Epithelial cell of esophagus (primary cell): ENCODE measurements around the gene GBP2.
A peak's percentile ranks its signal among the peaks of the same experiment; 100 is the strongest.

ENCODE experiments used
- DNase-seq: peaks from one replicate; pipeline ENCODE4 v3.0.0; 2010; ENCODE audit warnings: low read depth
- H3K4me3 ChIP-seq: 2 replicates; pipeline ENCODE4 v1.5.1; 2011; ENCODE audit warnings: mild to moderate bottlenecking, low read length, control low read depth
- TF ChIP-seq, protein P1 (sequence below): IDR thresholded peaks from 2 replicates; pipeline ENCODE4 v1.5.1; 2011; ENCODE audit warnings: low read depth, mild to moderate bottlenecking, low read length, control low read depth, inconsistent platforms; ENCODE audit not compliant: insufficient read depth; ENCODE audit errors: missing control alignments

The GBP2 gene, protein sequence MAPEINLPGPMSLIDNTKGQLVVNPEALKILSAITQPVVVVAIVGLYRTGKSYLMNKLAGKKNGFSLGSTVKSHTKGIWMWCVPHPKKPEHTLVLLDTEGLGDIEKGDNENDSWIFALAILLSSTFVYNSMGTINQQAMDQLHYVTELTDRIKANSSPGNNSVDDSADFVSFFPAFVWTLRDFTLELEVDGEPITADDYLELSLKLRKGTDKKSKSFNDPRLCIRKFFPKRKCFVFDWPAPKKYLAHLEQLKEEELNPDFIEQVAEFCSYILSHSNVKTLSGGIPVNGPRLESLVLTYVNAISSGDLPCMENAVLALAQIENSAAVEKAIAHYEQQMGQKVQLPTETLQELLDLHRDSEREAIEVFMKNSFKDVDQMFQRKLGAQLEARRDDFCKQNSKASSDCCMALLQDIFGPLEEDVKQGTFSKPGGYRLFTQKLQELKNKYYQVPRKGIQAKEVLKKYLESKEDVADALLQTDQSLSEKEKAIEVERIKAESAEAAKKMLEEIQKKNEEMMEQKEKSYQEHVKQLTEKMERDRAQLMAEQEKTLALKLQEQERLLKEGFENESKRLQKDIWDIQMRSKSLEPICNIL

DNA sequence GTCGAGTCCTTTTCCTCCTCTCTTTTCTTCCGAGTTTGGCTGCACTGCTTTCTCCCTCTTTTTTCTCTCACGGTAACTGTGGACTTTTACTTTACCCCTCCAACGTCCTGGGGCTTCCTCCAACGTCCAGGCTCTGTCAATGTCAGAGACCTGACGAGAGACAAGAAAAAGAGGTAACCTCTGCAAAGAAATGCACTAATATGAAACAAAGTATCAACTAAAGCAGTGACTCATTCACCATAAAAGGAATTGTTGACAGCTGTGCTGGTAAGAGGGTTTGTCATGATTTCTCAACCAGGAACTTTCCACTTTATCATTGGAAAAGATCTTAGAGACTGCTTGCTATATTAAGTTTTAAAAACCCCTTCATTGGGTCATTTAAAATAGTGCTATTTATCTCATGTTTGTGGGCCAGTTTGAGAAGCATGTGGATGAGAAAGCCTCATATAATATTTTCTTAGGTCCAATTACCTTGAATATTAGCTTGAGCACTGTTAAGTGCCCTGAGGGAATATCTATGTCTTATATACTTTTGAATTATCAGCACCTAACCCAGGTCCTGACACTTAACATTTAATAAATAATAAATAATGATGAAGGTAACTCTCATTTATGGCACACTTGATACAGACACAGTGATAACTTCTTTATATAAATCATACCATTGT, at the start of gene GBP2:
Gene GBP2 (minus strand): TSS at position 202 of the 668 bp plus-strand sequence. CDS start 4,148 bp downstream, outside the sequence.
- H3K4me3 ChIP-seq, result peak within 1 kb of the TSS; percentile 14
- DNase-seq, result peak; percentile 84
- TF ChIP-seq, protein P1, sequence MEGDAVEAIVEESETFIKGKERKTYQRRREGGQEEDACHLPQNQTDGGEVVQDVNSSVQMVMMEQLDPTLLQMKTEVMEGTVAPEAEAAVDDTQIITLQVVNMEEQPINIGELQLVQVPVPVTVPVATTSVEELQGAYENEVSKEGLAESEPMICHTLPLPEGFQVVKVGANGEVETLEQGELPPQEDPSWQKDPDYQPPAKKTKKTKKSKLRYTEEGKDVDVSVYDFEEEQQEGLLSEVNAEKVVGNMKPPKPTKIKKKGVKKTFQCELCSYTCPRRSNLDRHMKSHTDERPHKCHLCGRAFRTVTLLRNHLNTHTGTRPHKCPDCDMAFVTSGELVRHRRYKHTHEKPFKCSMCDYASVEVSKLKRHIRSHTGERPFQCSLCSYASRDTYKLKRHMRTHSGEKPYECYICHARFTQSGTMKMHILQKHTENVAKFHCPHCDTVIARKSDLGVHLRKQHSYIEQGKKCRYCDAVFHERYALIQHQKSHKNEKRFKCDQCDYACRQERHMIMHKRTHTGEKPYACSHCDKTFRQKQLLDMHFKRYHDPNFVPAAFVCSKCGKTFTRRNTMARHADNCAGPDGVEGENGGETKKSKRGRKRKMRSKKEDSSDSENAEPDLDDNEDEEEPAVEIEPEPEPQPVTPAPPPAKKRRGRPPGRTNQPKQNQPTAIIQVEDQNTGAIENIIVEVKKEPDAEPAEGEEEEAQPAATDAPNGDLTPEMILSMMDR, result no peak

DNA sequence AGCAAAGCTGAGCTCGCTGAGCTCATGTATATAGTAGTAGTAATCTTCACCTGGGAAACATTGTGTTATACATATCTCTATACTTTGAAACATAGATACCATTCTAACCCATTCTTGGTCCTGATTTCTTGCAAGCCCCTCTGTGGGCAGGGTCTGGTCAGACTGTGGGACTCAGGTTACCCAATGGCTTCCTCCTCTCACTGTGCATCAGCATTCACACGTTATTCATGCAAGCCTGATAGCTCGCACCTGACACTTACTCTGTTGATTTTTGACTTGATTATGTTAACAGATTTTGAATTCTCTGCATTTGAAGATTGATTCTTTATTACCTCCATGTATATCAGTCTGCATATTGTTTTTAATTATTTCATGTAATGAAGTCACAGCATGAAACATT, 48.6 kb upstream of the GBP2 start:
- H3K4me3 ChIP-seq, result no peak overlapping the region
- TF ChIP-seq, protein P1, result no peak
- no peak for DNase-seq

DNA sequence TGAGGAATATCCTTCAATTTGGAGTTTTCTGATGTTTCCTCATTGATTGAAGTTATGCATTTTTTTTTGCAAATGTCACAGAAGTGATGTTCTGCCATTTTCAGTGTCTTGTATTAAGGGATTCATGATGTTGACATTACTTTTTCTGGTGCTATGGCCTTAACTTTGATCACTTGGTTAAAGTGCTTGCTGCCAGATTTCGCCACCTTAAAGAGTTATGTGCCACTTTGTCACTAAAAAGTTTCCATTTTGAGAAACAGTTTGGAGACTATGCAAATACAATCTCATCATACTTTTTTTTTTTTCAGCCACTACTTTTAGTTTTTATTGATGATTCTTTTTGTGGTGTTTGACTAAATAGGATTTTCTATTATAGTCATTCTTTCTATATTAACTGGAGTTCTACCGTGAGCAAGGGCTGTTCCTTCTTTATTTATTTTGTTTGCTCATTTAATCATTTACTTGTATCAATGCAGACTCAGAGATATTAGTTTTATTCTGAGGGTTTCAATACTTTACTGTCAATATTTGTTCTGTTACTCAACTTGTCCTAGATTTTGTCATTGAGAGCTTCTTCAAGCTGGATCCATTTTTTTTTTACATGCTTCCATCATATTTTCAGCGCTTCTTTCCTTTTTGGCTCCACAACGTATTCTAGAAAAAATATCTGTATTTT, 46.7 kb upstream of the GBP2 start:
- TF ChIP-seq, protein P1, result no peak
- no peak for DNase-seq
- no peak overlapping the region for H3K4me3 ChIP-seq

DNA sequence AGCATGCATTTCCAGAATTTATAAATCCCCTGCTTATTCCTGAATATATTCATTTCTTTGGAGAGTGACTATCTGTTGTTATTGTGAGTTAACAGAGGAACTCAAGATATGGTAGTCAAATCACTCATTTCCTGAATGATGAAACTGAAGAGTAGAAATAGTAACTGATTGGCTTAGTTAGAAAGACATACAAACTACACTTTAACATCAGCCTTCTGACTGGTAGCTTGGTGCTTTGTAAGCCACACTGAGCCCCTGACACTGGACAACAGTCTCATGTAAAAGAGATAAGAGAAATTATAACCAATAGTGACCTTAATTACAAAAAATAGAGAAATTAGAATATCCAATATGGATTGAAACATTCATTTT, 45.1 kb upstream of the GBP2 start:
- TF ChIP-seq, protein P1, result no peak
- H3K4me3 ChIP-seq, result no peak overlapping the region
- DNase-seq, result no peak

DNA sequence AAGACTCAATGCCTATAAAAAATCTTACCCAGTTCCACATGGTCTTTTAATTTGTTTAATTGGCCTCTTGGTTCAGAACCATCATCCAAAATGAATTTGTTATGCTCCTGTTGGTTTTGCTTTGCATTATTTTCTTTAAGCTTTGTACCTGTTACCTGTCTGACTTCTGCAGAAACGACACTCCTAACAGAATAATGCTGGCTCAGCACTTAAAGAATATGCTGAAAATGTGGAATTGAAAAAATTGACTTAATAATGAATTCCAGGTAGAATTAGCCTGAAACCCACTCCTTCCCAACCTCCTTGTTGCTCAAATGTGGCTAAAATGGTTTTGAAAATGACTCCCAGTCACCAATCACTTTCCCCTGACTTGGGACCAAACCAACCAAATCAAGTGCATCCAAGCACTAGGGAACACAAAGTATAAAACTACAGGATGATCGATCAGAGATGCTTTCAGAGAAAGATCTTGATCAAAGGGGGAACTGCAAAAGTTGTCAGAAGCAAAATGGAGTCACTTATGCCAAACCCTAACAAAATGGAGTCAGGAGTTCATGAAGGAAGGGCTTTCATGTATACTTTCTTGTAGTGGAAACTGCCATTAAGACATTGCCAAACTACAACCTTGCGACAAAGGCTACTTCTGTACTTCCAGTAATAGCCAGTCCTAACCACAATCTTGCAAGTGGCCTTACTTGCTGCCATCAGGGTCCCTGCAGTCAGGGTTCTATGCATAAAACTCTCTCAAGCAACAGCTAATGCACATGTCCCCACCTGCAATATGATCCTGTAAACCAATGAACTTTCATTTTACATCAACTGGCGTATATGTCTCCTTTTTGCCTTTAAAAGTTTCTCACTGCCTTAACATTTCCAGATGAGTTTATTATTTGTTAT, 44.5 kb upstream of the GBP2 start:
- no peak overlapping the region for H3K4me3 ChIP-seq
- no peak for DNase-seq
- TF ChIP-seq, protein P1, result no peak

DNA sequence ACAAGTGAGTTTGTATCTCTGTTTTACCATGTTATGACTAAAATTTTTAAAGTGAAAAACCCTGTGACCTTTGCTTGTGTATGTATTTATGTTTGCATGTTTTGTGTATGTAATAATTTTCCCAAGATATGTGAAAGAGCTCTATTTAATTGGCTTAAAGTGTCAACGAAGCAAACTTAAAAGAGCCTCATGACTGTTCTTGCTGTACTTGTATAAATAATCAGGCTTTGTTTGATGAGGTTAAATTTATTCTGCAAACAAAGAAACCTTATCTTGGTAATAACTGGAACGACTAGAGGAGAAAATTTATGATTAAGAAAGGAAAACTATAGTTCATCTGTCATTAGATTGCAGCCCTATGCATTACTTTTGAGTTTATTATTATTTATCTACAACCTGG, 43.3 kb upstream of the GBP2 start:
- DNase-seq, result no peak
- H3K4me3 ChIP-seq, result no peak overlapping the region
- TF ChIP-seq, protein P1, result no peak
